DMS114 treated with DMSO at 0.1 percent for 48 hours (cell line): ENCODE results near the gene POR.

Source experiments
- DNase-seq: peaks from one replicate; lab custom pipeline; 2025; ENCODE audit not compliant: unreplicated experiment; lab: John Stamatoyannopoulos, UW

POR gene

GRCh38 chr7:75971309-75971960 is 56.5 kb downstream of the POR start:
- no peak for DNase-seq

- no peak for DNase-seq
Observed at GRCh38 chr7:75971961-75972763, 57.2 kb downstream of the POR start.

- no peak for DNase-seq
Observed at GRCh38 chr7:75977743-75978142, 62.8 kb downstream of the POR start.

GRCh38 chr7:75979759-75980429 is 64.9 kb downstream of the POR start:
- no peak for DNase-seq

GRCh38 chr7:75980430-75981202 is 65.7 kb downstream of the POR start:
- no peak for DNase-seq

- DNase-seq: no peak
Observed at GRCh38 chr7:75981203-75981452, 66.2 kb downstream of the POR start.

- DNase-seq: no peak
Observed at GRCh38 chr7:75981453-75982305, 66.7 kb downstream of the POR start.

- DNase-seq: no peak
Observed at GRCh38 chr7:75982306-75983064, 67.5 kb downstream of the POR start.

- no peak for DNase-seq
Observed at GRCh38 chr7:75983471-75984129, 68.6 kb downstream of the POR start.

- no peak for DNase-seq
Observed at GRCh38 chr7:75984130-75985008, 69.4 kb downstream of the POR start.

GRCh38 chr7:75985009-75985517 is 70.1 kb downstream of the POR start:
- DNase-seq: no peak

GRCh38 chr7:75985518-75986146 is 70.7 kb downstream of the POR start:
- DNase-seq: no peak

- DNase-seq: no peak
Observed at GRCh38 chr7:75986147-75986781, 71.3 kb downstream of the POR start.

- no peak for DNase-seq
Observed at GRCh38 chr7:75987026-75987804, 72.3 kb downstream of the POR start.

GRCh38 chr7:75987805-75988567 is 73.0 kb downstream of the POR start:
- DNase-seq: no peak
